GM18870 (cell line): ENCODE data around the gene SETD4.
A peak's percentile ranks its signal among the peaks of the same experiment; 100 is the strongest.
"Not testable (repeated sequence)": the region's sequence is repeated elsewhere in the genome, so short reads cannot be mapped to it uniquely, and the experiment has no call there.

Source experiments
- ATAC-seq: cut with Tn5 transposase; IDR thresholded peaks from one replicate; pipeline ENCODE4 v1.9.1; 2021; ENCODE audit warnings: moderate library complexity; ENCODE audit not compliant: unreplicated experiment

Gene SETD4

GRCh38 chr21:36079010-36079649 is 18.8 kb upstream of the SETD4 start:
- no peak for ATAC-seq

GRCh38 chr21:36077758-36078157 is 17.4 kb upstream of the SETD4 start:
- ATAC-seq = no peak

- ATAC-seq = no peak
Observed at GRCh38 chr21:36076878-36077655, 16.7 kb upstream of the SETD4 start.

- no peak for ATAC-seq
Observed at GRCh38 chr21:36075953-36076352, 15.6 kb upstream of the SETD4 start.

- no peak for ATAC-seq
Observed at GRCh38 chr21:36075171-36075570, 14.8 kb upstream of the SETD4 start.

GRCh38 chr21:36073911-36074310 is 13.6 kb upstream of the SETD4 start:
- ATAC-seq = not testable (repeated sequence)

GRCh38 chr21:36073181-36073580 is 12.9 kb upstream of the SETD4 start:
- ATAC-seq = no peak

GRCh38 chr21:36072453-36073162 is 12.3 kb upstream of the SETD4 start:
- no peak for ATAC-seq

GRCh38 chr21:36070999-36071398 is 10.7 kb upstream of the SETD4 start:
- no peak for ATAC-seq

- ATAC-seq = peak; percentile 61
Observed at GRCh38 chr21:36069713-36070583, 9.6 kb upstream of the SETD4 start, which contains the start of gene CBR1. TSS of gene CBR1 (plus strand) at chr21:36070024. CDS start at chr21:36070116, 92 bp downstream.

- no peak for ATAC-seq
Observed at GRCh38 chr21:36068748-36069398, 8.5 kb upstream of the SETD4 start.

- no peak for ATAC-seq
Observed at GRCh38 chr21:36065497-36066036, 5.2 kb upstream of the SETD4 start.

- no peak for ATAC-seq
Observed at GRCh38 chr21:36064085-36064460, 3.7 kb upstream of the SETD4 start.

- ATAC-seq = no peak
Observed at GRCh38 chr21:36063375-36064084, 3.2 kb upstream of the SETD4 start.

- ATAC-seq = no peak
Observed at GRCh38 chr21:36061445-36061844, 1.1 kb upstream of the SETD4 start.

- peak; percentile 24 for ATAC-seq
Observed at GRCh38 chr21:36059823-36060158, 535 bp downstream of the SETD4 start.

- no peak for ATAC-seq
Observed at GRCh38 chr21:36055551-36055950, 4.8 kb downstream of the SETD4 start.

GRCh38 chr21:36053715-36054062 is 6.6 kb downstream of the SETD4 start:
- ATAC-seq = no peak

- ATAC-seq = no peak
Observed at GRCh38 chr21:36052860-36053714, 7.2 kb downstream of the SETD4 start.
